IMR-90 (cell line): ENCODE measurements around the gene PIGU.

Experiments used
- BHLHE40 ChIP-seq: fragments of 150-350 bp; IDR thresholded peaks from 2 replicates; pipeline ENCODE4 v1.6.1; 2016; ENCODE audit warnings: mild to moderate bottlenecking, low read depth, low read length
- CTCF ChIP-seq: conservative IDR thresholded peaks from 2 replicates; pipeline ENCODE4 v1.5.1; 2012; ENCODE audit warnings: mild to moderate bottlenecking, low read depth, low read length, improper control_type of control experiment
- FOS ChIP-seq: fragments of 150-350 bp; IDR thresholded peaks from 2 replicates; pipeline ENCODE4 v1.6.1; 2016; ENCODE audit warnings: low read depth, low read length
- MAZ ChIP-seq: IDR thresholded peaks from 2 replicates; pipeline ENCODE4 v1.6.1; 2012; ENCODE audit warnings: low read depth, mild to moderate bottlenecking, low read length, improper control_type of control experiment, moderate library complexity, borderline replicate concordance
- POLR2A ChIP-seq: IDR thresholded peaks from 2 replicates; pipeline ENCODE4 v1.6.1; 2012; ENCODE audit warnings: mild to moderate bottlenecking, low read depth, low read length
- RAD21 ChIP-seq: IDR thresholded peaks from 2 replicates; pipeline ENCODE4 v1.6.1; 2012; ENCODE audit warnings: low read length, improper control_type of control experiment
- RCOR1 ChIP-seq: IDR thresholded peaks from 2 replicates; pipeline ENCODE4 v1.6.1; 2012; ENCODE audit warnings: mild to moderate bottlenecking, low read length, improper control_type of control experiment; ENCODE audit not compliant: insufficient replicate concordance
- RFX5 ChIP-seq: IDR thresholded peaks from 2 replicates; pipeline ENCODE4 v1.8.0; 2012; ENCODE audit warnings: low read depth, mild to moderate bottlenecking, low read length, moderate library complexity

DNA sequence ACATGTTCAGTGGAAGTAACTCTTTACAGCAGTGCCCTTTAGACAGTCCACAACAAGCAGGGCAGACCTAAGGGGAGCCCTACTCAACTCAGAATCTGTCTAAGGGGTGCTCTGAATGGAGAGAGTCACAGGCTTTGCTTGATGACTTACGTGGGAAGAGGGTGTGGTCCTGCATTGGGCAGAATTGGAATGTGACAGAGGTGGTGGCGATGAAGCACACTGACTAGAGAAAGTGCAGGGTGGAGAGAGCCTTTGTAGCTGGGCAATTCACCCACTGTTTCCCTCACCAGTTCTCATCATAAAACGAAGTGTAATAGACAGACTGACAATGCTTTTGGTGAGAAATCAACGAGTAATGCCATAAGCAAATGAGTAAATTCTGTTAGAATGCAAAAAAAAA lies 38.5 kb upstream of the PIGU start:
- no peak for TF ChIP-seq RCOR1
- TF ChIP-seq POLR2A = no peak
- TF ChIP-seq CTCF = no peak
- TF ChIP-seq BHLHE40 = no peak
- TF ChIP-seq FOS = no peak
- no peak for TF ChIP-seq MAZ
- no peak for TF ChIP-seq RFX5
- no peak for TF ChIP-seq RAD21
